Endothelial cell (in vitro differentiated cells): ENCODE measurements around the gene ASCL1. TPM values are rescaled to one million over a fixed set of nuclear protein-coding genes. Genes with fewer than 3 reads are reported as not detected.
A peak's percentile ranks its signal among the peaks of the same experiment; 100 is the strongest.

Experiments used
- DNase-seq: peaks from one replicate; pipeline ENCODE4 v3.0.0; 2021; ENCODE audit warnings: low spot score
- H3K27ac Mint-ChIP-seq: one replicate; pipeline ENCODE4 v1.8.0; 2021; ENCODE audit warnings: mixed read lengths, inconsistent platforms; ENCODE audit not compliant: unreplicated experiment
- H3K27me3 Mint-ChIP-seq: one replicate; pipeline ENCODE4 v1.8.0; 2021; ENCODE audit warnings: mild to moderate bottlenecking, moderate library complexity, mixed read lengths, inconsistent platforms; ENCODE audit not compliant: unreplicated experiment
- H3K36me3 Mint-ChIP-seq: one replicate; pipeline ENCODE4 v1.8.0; 2021; ENCODE audit warnings: mild to moderate bottlenecking, low read depth, mixed read lengths, inconsistent platforms; ENCODE audit not compliant: unreplicated experiment
- H3K4me1 Mint-ChIP-seq: one replicate; pipeline ENCODE4 v1.8.0; 2021; ENCODE audit warnings: mild to moderate bottlenecking, mixed read lengths, inconsistent platforms; ENCODE audit not compliant: unreplicated experiment
- H3K4me3 Mint-ChIP-seq: one replicate; pipeline ENCODE4 v1.8.0; 2021; ENCODE audit warnings: mild to moderate bottlenecking, mixed read lengths, inconsistent platforms; ENCODE audit not compliant: unreplicated experiment
- H3K9me3 Mint-ChIP-seq: one replicate; pipeline ENCODE4 v1.8.0; 2021; ENCODE audit warnings: mixed read lengths, inconsistent platforms; ENCODE audit not compliant: unreplicated experiment
- CTCF ChIP-seq: fragments of 200-600 bp; sonication (generic); IDR thresholded peaks from one replicate; pipeline ENCODE4 v1.5.0; 2021; ENCODE audit warnings: antibody characterized with exemption; ENCODE audit not compliant: unreplicated experiment
- total RNA-seq: library from RNA; stranded (reverse); fragmentation: NEBNext Ultra II Directional; extraction: Animal tissue kit (Norgen Biotek cat#: 25700); gene quantifications from one replicate; pipeline ENCODE4 v1.2.1, GENCODE V29; 2021; ENCODE audit not compliant: unreplicated experiment

Gene ASCL1
- total RNA-seq, 1 donor from 2014 or later, result not detected

- Mint-ChIP-seq H3K4me1 (peaks cover 19% of the 10 kb centered on the region), H3K9me3 (no peaks in the 10 kb centered on the region), H3K27me3 (peaks cover 50% of the 10 kb centered on the region), H3K27ac (no peak overlapping the region), H3K36me3 (peaks cover 8% of the 10 kb centered on the region), H3K4me3 (peak overlapping the region; percentile 86)
- no peak for DNase-seq
- no peak for TF ChIP-seq CTCF
These were observed 641 bp upstream of the ASCL1 start for GRCh38 chr12:102956738-102957327.

GRCh38 chr12:102958073-102958829, 777 bp downstream of the ASCL1 start:
- Mint-ChIP-seq H3K4me3 (peak overlapping the region; percentile 83), H3K36me3 (peaks cover 12% of the 10 kb centered on the region), H3K27me3 (peaks cover 55% of the 10 kb centered on the region), H3K27ac (no peak overlapping the region), H3K9me3 (peaks cover 3% of the 10 kb centered on the region), H3K4me1 (peaks cover 19% of the 10 kb centered on the region)
- TF ChIP-seq CTCF, result no peak
- peak; percentile 55 for DNase-seq

- H3K4me1 Mint-ChIP-seq, result peaks cover 19% of the 10 kb centered on the region
- H3K36me3 Mint-ChIP-seq, result peaks cover 18% of the 10 kb centered on the region
- TF ChIP-seq CTCF, result no peak
- H3K9me3 Mint-ChIP-seq, result peaks cover 8% of the 10 kb centered on the region
- H3K27me3 Mint-ChIP-seq, result peaks cover 56% of the 10 kb centered on the region
- peak overlapping the region; percentile 52 for H3K4me3 Mint-ChIP-seq
- DNase-seq, result no peak
- no peak overlapping the region for H3K27ac Mint-ChIP-seq
These were observed 1.3 kb downstream of the ASCL1 start for GRCh38 chr12:102958830-102959176.

- H3K4me3 Mint-ChIP-seq, result peak overlapping the region; percentile 52
- H3K27ac Mint-ChIP-seq, result no peak overlapping the region
- DNase-seq, result no peak
- peaks cover 14% of the 10 kb centered on the region for H3K9me3 Mint-ChIP-seq
- peaks cover 58% of the 10 kb centered on the region for H3K27me3 Mint-ChIP-seq
- TF ChIP-seq CTCF, result no peak
- peaks cover 21% of the 10 kb centered on the region for H3K4me1 Mint-ChIP-seq
- peaks cover 20% of the 10 kb centered on the region for H3K36me3 Mint-ChIP-seq
These were observed 1.9 kb downstream of the ASCL1 start for GRCh38 chr12:102959391-102959790.
